OCI-LY3 (cell line): ENCODE results near the gene TUBG1.

ENCODE experiments used
- H2AFZ ChIP-seq: fragments of 200-600, 300-600 bp; shearing (Covaris generic); 2 replicates; pipeline ENCODE4 v1.6.0; 2014; ENCODE audit warnings: antibody characterized with exemption, low read depth, low read length
- H3K27ac ChIP-seq: fragments of 200-600, 300-600 bp; sonication (generic); 2 replicates; pipeline ENCODE4 v1.5.1; 2014; ENCODE audit warnings: mild to moderate bottlenecking, low read length, moderate library complexity, mixed read lengths
- H3K27me3 ChIP-seq: fragments of 200-600, 300-600 bp; sonication (generic); 2 replicates; pipeline ENCODE4 v1.6.1; 2014; ENCODE audit warnings: low read depth, low read length, mixed read lengths
- H3K36me3 ChIP-seq: fragments of 200-600, 300-600 bp; sonication (generic); replicated peaks from 2 replicates; pipeline ENCODE3; 2014; ENCODE audit warnings: low read depth, low read length, mixed read lengths
- H3K4me1 ChIP-seq: fragments of 300-600, 200-600 bp; sonication (generic); 2 replicates; pipeline ENCODE4 v1.6.1; 2014; ENCODE audit warnings: low read length, mixed read lengths
- H3K4me2 ChIP-seq: fragments of 200-600, 300-600 bp; sonication (generic); 2 replicates; pipeline ENCODE4 v1.6.1; 2014; ENCODE audit warnings: low read length, mixed read lengths
- H3K4me3 ChIP-seq: fragments of 300-600, 200-600 bp; sonication (generic); 2 replicates; pipeline ENCODE4 v1.5.1; 2014; ENCODE audit warnings: antibody characterized with exemption, mild to moderate bottlenecking, low read length, moderate library complexity
- H3K79me2 ChIP-seq: fragments of 300-600, 200-600 bp; shearing (Covaris generic); 2 replicates; pipeline ENCODE4 v1.6.1; 2014; ENCODE audit warnings: mild to moderate bottlenecking, low read length, mixed read lengths
- H3K9ac ChIP-seq: fragments of 300-600, 200-600 bp; shearing (Covaris generic); 2 replicates; pipeline ENCODE4 v1.6.0; 2014; ENCODE audit warnings: mild to moderate bottlenecking, low read length, moderate library complexity
- H3K9me3 ChIP-seq: fragments of 200-600, 300-600 bp; shearing (Covaris generic); 2 replicates; pipeline ENCODE4 v1.6.1; 2014; ENCODE audit warnings: low read length, mixed read lengths; ENCODE audit not compliant: insufficient read depth
- H4K20me1 ChIP-seq: fragments of 200-600, 300-600 bp; sonication (generic); 2 replicates; pipeline ENCODE4 v1.6.1; 2016; ENCODE audit warnings: low read length, mixed read lengths; ENCODE audit not compliant: insufficient read depth
- EZH2phosphoT487 ChIP-seq: fragments of 200-600 bp; shearing (Covaris generic); IDR thresholded peaks from 2 replicates; pipeline ENCODE4 v1.6.1; 2018; ENCODE audit warnings: antibody characterized with exemption, mixed run types, low read depth
- TF ChIP-seq, protein P1 (sequence below): fragments of 200-600, 300-600 bp; sonication (generic); IDR thresholded peaks from 2 replicates; pipeline ENCODE4 v1.5.1; 2014; ENCODE audit warnings: antibody characterized with exemption, low read length, low read depth

TUBG1 gene

GRCh38 chr17:42632949-42633444, 23.5 kb downstream of the TUBG1 start:
- TF ChIP-seq, protein P1, sequence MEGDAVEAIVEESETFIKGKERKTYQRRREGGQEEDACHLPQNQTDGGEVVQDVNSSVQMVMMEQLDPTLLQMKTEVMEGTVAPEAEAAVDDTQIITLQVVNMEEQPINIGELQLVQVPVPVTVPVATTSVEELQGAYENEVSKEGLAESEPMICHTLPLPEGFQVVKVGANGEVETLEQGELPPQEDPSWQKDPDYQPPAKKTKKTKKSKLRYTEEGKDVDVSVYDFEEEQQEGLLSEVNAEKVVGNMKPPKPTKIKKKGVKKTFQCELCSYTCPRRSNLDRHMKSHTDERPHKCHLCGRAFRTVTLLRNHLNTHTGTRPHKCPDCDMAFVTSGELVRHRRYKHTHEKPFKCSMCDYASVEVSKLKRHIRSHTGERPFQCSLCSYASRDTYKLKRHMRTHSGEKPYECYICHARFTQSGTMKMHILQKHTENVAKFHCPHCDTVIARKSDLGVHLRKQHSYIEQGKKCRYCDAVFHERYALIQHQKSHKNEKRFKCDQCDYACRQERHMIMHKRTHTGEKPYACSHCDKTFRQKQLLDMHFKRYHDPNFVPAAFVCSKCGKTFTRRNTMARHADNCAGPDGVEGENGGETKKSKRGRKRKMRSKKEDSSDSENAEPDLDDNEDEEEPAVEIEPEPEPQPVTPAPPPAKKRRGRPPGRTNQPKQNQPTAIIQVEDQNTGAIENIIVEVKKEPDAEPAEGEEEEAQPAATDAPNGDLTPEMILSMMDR, result no peak
- no peak for TF ChIP-seq EZH2phosphoT487
- no peaks in the 10 kb centered on the region for H3K79me2 ChIP-seq
- no peaks in the 10 kb centered on the region for H3K27me3 ChIP-seq
- H3K4me2 ChIP-seq, result no peak overlapping the region
- H3K36me3 ChIP-seq, result no peaks in the 10 kb centered on the region
- no peaks in the 10 kb centered on the region for H4K20me1 ChIP-seq
- no peak overlapping the region; the same call in 1 of the 2 replicates for H2AFZ ChIP-seq
- no peak overlapping the region for H3K27ac ChIP-seq
- H3K4me3 ChIP-seq, result no peak overlapping the region
- no peak overlapping the region for H3K9ac ChIP-seq
- H3K4me1 ChIP-seq, result no peaks in the 10 kb centered on the region
- H3K9me3 ChIP-seq, result no peaks in the 10 kb centered on the region

- Histone ChIP-seq H3K4me2 (no peak overlapping the region), H3K27ac (no peak overlapping the region), H3K27me3 (peaks cover 4% of the 10 kb centered on the region; the same call in 1 of the 2 replicates), H3K36me3 (no peaks in the 10 kb centered on the region), H3K9me3 (no peaks in the 10 kb centered on the region), H3K4me3 (no peak overlapping the region), H4K20me1 (no peaks in the 10 kb centered on the region), H3K79me2 (no peaks in the 10 kb centered on the region), H3K4me1 (no peaks in the 10 kb centered on the region), H2AFZ (no peak overlapping the region), H3K9ac (no peak overlapping the region)
- TF ChIP-seq, protein P1, result no peak
- TF ChIP-seq EZH2phosphoT487, result no peak
Measured at GRCh38 chr17:42639525-42640113, 30.1 kb downstream of the TUBG1 start.

DNA sequence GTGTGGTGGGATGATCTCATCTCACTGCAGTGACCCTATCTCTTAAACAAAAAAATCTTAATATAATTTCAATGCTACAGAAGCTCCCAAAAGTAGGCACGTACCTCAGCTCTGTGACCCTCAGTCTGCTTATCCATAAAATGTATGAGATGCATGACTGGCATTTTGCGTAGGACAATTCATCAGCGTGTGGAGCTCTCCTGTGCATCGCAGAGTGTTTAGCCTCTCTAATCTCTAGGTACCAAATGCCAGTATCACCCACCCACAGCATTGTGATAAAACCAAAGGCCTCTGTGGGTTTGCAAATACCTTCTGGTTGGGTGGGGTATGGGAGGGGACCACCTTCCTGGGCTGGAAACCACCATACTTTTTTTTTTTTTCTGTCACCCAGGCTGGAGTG, 30.6 kb downstream of the TUBG1 start:
- H3K9ac ChIP-seq, result no peak overlapping the region
- TF ChIP-seq, protein P1, result no peak
- no peak for TF ChIP-seq EZH2phosphoT487
- H3K27me3 ChIP-seq, result peaks cover 4% of the 10 kb centered on the region; the same call in 1 of the 2 replicates
- no peak overlapping the region for H3K27ac ChIP-seq
- H3K4me2 ChIP-seq, result no peak overlapping the region
- H2AFZ ChIP-seq, result no peak overlapping the region
- H3K4me3 ChIP-seq, result no peak overlapping the region
- H3K36me3 ChIP-seq, result no peaks in the 10 kb centered on the region
- H3K9me3 ChIP-seq, result no peaks in the 10 kb centered on the region
- no peaks in the 10 kb centered on the region for H4K20me1 ChIP-seq
- H3K4me1 ChIP-seq, result no peaks in the 10 kb centered on the region
- no peaks in the 10 kb centered on the region for H3K79me2 ChIP-seq

GRCh38 chr17:42642336-42642735, 32.9 kb downstream of the TUBG1 start:
- Histone ChIP-seq H3K79me2 (no peaks in the 10 kb centered on the region), H4K20me1 (no peaks in the 10 kb centered on the region), H3K4me1 (no peaks in the 10 kb centered on the region), H3K27ac (no peak overlapping the region), H3K9me3 (no peaks in the 10 kb centered on the region), H2AFZ (no peak overlapping the region), H3K9ac (no peak overlapping the region), H3K36me3 (no peaks in the 10 kb centered on the region), H3K4me3 (no peak overlapping the region), H3K4me2 (no peak overlapping the region), H3K27me3 (peaks cover 4% of the 10 kb centered on the region; the same call in 1 of the 2 replicates)
- no peak for TF ChIP-seq EZH2phosphoT487
- TF ChIP-seq, protein P1, result no peak
